Choroid plexus epithelial cell (primary cell): ENCODE results near the gene SYCP1.
"Not testable (repeated sequence)": the region's sequence is repeated elsewhere in the genome, so short reads cannot be mapped to it uniquely, and the experiment has no call there.

Source experiments
- DNase-seq: peaks from one replicate; pipeline ENCODE4 v3.0.0-alpha.2; 2010; ENCODE audit warnings: low read depth
- H3K4me3 ChIP-seq: 2 replicates; pipeline ENCODE4 v1.5.1; 2011; ENCODE audit warnings: low read depth, mild to moderate bottlenecking, control low read depth, low read length, moderate library complexity
- TF ChIP-seq, protein P1 (sequence below): conservative IDR thresholded peaks from 2 replicates; pipeline ENCODE4 v1.5.1; 2011; ENCODE audit warnings: low read depth, mild to moderate bottlenecking, control low read depth, inconsistent platforms, low read length, moderate library complexity

SYCP1 gene, protein sequence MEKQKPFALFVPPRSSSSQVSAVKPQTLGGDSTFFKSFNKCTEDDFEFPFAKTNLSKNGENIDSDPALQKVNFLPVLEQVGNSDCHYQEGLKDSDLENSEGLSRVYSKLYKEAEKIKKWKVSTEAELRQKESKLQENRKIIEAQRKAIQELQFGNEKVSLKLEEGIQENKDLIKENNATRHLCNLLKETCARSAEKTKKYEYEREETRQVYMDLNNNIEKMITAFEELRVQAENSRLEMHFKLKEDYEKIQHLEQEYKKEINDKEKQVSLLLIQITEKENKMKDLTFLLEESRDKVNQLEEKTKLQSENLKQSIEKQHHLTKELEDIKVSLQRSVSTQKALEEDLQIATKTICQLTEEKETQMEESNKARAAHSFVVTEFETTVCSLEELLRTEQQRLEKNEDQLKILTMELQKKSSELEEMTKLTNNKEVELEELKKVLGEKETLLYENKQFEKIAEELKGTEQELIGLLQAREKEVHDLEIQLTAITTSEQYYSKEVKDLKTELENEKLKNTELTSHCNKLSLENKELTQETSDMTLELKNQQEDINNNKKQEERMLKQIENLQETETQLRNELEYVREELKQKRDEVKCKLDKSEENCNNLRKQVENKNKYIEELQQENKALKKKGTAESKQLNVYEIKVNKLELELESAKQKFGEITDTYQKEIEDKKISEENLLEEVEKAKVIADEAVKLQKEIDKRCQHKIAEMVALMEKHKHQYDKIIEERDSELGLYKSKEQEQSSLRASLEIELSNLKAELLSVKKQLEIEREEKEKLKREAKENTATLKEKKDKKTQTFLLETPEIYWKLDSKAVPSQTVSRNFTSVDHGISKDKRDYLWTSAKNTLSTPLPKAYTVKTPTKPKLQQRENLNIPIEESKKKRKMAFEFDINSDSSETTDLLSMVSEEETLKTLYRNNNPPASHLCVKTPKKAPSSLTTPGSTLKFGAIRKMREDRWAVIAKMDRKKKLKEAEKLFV

DNA sequence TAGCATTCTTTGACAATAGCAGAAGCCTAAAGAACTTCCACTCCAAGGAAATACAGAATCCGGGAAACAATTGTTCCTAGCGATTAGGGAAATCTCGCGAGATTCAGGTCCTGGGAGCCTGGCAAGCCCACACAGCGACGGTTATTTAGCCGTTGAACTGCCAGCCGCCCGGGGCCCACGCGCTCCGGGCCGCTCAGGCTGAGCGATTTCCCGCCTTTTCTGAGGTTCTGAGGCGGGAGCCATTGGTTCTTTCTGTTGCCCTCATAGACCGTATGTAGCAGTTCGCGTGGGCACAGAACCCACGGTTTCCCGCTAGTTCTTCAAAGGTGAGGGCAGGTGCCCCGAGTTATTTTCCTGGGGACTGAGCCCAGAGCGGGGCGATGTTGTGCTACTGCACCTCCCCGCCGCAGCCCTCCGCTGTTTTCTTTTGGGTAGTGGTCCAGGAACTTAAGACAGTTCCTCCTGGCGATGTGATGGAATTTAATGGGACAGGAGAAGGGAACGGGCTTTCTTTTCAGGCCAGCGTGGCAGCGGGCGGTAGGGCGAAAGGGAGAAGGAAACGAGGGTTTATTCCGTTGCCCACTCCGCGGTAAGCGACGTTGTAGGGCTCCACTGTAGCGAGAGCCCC is at the start of gene SYCP1:
SYCP1 (plus strand) TSS at position 171 of the 628 bp plus-strand sequence. CDS start 602 bp downstream, outside the sequence.
- DNase-seq: no peak
- H3K4me3 ChIP-seq: no peak within 1 kb of the TSS
- TF ChIP-seq, protein P1, sequence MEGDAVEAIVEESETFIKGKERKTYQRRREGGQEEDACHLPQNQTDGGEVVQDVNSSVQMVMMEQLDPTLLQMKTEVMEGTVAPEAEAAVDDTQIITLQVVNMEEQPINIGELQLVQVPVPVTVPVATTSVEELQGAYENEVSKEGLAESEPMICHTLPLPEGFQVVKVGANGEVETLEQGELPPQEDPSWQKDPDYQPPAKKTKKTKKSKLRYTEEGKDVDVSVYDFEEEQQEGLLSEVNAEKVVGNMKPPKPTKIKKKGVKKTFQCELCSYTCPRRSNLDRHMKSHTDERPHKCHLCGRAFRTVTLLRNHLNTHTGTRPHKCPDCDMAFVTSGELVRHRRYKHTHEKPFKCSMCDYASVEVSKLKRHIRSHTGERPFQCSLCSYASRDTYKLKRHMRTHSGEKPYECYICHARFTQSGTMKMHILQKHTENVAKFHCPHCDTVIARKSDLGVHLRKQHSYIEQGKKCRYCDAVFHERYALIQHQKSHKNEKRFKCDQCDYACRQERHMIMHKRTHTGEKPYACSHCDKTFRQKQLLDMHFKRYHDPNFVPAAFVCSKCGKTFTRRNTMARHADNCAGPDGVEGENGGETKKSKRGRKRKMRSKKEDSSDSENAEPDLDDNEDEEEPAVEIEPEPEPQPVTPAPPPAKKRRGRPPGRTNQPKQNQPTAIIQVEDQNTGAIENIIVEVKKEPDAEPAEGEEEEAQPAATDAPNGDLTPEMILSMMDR: no peak

DNA sequence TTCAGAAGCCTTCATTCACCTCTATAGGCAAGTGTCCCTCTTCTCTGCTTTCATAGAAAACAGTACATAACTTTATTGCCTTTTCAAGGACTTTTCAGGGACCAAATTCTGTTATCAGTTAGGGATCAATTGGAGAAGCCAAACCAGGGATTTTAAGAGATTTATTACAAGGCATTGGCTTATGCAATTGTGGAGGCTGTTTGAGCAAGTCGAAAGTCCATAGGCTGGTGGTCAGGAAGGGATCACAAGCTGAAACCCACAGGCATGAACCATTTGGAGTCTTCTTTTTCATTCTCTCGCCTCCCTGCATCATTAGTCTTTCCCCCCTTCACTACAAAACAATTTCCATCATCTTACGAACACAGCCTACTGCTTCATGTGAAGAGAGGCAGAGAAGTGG is 34.8 kb upstream of the SYCP1 start:
- DNase-seq: no peak
- H3K4me3 ChIP-seq: no peak overlapping the region
- TF ChIP-seq, protein P1: no peak

DNA sequence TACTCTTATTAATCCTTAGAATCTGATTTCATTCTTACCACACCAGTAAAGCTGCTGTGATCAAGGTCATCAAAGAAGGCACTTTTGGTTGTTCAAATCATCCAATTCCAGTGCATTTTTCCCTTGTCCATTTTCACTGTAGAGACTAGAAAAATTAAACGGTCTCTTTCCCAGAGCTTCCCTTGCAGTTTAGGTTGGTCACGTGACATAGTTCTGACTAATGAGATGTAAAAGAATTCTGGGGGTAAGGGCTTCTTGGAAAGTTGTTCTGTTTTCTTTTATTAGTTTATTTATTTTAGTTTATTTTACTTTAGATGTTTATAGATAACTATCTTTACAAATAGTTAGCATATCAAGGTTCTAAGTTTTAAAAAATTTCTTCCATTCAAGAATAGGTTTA is 34.3 kb upstream of the SYCP1 start:
- no peak for DNase-seq
- TF ChIP-seq, protein P1: no peak

DNA sequence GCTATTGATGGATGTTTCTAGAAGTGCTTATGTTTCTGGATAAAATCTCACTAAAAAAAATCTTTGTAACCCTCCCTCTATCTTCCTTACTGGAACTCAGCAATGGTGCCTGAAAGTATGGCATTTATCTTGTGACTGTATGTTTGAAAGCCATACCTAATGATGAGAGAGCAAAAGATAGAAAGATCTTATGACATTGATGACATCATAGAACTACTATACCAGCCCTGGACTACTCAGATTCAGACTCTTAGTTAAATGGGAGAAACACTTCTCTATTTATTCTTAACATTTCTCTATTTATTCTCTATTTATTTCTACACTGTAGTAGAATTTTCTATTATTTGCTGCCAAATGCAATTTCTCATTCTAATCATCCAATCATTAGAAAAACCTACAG is 32.7 kb upstream of the SYCP1 start:
- TF ChIP-seq, protein P1: no peak
- no peak overlapping the region for H3K4me3 ChIP-seq

More for the DNA sequence above, 34.3 kb upstream of the SYCP1 start:
- H3K4me3 ChIP-seq: no peak overlapping the region

DNA sequence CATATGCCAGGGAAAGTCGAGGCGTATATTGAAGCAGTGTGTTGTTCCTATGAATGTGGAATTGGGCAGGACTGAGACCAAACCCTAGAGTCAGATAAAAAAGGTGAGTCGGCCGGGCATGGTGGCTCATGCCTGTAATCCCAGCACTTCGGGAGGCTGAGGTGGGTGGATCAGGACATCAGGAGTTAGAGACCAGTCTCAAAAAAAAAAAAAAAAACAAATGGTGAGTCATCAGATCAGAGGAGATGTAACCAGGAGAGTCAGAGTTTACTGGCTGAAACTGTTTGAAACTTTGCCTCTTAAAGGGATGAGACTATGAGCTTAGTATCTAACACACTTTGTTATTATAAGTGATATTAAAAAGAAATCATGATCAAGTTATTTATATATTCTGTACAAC is 26.4 kb upstream of the SYCP1 start:
- H3K4me3 ChIP-seq: no peak overlapping the region
- TF ChIP-seq, protein P1: no peak
- peak; percentile 22 for DNase-seq

More for the DNA sequence above, 32.7 kb upstream of the SYCP1 start:
- no peak for DNase-seq

DNA sequence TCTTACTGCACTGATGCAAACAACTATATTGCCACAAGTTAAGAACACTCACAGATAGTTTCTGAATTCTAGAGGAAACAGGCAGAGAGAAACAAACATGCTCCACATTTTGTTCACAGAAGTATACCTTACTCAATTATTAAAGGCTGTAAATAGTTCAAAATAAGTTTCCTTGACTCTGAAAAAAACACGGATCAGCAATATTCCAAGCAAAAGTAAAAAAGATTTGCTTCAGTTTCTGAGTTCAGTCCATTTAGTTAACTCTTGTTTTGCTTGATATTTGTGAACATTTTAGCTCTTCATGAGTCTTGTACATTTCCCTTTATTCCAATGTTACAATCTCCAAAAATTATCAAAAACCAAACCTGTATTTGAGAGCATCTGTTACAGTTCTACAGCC is 24.6 kb upstream of the SYCP1 start:
- not testable (repeated sequence) for DNase-seq, H3K4me3 ChIP-seq

DNA sequence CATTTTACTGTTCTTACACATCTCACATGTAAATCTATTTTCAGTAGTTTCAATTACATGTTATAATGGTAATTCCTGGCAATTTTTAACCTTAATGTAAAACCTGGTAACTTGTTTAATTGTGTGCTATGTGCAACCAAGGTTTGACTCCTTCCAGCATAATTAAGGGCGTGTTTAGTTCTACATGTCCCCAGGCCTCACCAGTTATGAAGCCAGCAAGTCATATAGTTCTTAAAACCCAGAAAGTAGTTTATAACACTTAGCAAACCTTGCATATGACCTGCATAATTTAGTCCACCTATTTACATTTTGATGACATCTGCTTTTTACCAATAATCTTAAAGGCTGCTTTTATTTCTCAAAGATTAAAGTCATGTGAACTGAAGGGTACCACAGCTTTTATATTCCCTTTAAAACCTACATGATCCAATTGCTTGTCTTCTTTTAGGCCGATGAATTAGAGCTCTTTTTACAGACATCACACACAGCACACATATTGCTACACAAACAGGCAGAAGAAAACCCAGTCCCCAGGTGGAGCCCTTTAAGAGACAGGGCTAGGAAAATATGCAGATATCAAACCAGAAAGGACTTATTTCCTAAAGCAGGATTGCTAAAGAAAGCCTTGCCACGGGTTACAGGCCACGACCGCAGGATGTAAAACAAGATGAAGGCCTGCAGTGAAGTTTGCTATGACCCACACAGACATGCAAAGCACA is 23.2 kb upstream of the SYCP1 start:
- DNase-seq: peak; percentile 3
- H3K4me3 ChIP-seq: no peak overlapping the region
- TF ChIP-seq, protein P1: no peak
